ENCODE data around the gene CACNA1E. TPM values are rescaled to one million over a fixed set of nuclear protein-coding genes. Genes with fewer than 3 reads are reported as not detected.

The CACNA1E gene
- total and polyA plus RNA-seq, 10 donors, result 0.02 to 6.1 (median 1.2) TPM

- H3K27me3 ChIP-seq (replicated peaks in 1 of 7), result peaks cover 0 to 12% (median 0%) of the 10 kb centered on the region in 7 donors
- H3K36me3 ChIP-seq, result no peaks in the 10 kb centered on the region
- no peaks in the 10 kb centered on the region for H3K9me3 ChIP-seq
- DNase-seq, result no peak
- 47 to 72% (median 52%) methylated on average over 1 of the region's 1 CpG for WGBS, 5 donors
- no peaks in the 10 kb centered on the region for H3K4me1 ChIP-seq
- H3K27ac ChIP-seq, result no peak overlapping the region
- TF ChIP-seq POLR2A (IDR thresholded peaks at IDR 0.05), result no peak
- TF ChIP-seq POLR2AphosphoS5 (IDR thresholded peaks at IDR 0.05), result no peak
- TF ChIP-seq, protein P1, sequence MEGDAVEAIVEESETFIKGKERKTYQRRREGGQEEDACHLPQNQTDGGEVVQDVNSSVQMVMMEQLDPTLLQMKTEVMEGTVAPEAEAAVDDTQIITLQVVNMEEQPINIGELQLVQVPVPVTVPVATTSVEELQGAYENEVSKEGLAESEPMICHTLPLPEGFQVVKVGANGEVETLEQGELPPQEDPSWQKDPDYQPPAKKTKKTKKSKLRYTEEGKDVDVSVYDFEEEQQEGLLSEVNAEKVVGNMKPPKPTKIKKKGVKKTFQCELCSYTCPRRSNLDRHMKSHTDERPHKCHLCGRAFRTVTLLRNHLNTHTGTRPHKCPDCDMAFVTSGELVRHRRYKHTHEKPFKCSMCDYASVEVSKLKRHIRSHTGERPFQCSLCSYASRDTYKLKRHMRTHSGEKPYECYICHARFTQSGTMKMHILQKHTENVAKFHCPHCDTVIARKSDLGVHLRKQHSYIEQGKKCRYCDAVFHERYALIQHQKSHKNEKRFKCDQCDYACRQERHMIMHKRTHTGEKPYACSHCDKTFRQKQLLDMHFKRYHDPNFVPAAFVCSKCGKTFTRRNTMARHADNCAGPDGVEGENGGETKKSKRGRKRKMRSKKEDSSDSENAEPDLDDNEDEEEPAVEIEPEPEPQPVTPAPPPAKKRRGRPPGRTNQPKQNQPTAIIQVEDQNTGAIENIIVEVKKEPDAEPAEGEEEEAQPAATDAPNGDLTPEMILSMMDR (IDR thresholded peaks at IDR 0.05 in 8 of 11, conservative IDR thresholded peaks at IDR 0.05 in 3 of 11), result no peak
- H3K4me3 ChIP-seq, result no peak overlapping the region
- intact Hi-C loops (cut with DNase I; ENCODE audit: low total_unique reads), result no loop called here
These were observed 294.5 kb downstream of the CACNA1E start for GRCh38 chr1:181777812-181778211.

- Histone ChIP-seq H3K4me1 (no peaks in the 10 kb centered on the region), H3K9me3 (no peaks in the 10 kb centered on the region), H3K36me3 (no peaks in the 10 kb centered on the region), H3K27me3 (replicated peaks in 1 of 7) (peaks cover 0 to 12% (median 0%) of the 10 kb centered on the region in 7 donors), H3K4me3 (no peak overlapping the region), H3K27ac (no peak overlapping the region)
- no peak for DNase-seq
- TF ChIP-seq, protein P1 (IDR thresholded peaks at IDR 0.05 in 8 of 11, conservative IDR thresholded peaks at IDR 0.05 in 3 of 11), result no peak
- no peak for TF ChIP-seq POLR2AphosphoS5 (IDR thresholded peaks at IDR 0.05)
- no peak for TF ChIP-seq POLR2A (IDR thresholded peaks at IDR 0.05)
- intact Hi-C loops (cut with DNase I; ENCODE audit: low total_unique reads), result no loop called here
- 60 to 76% (median 68%) methylated on average over 4 of the region's 4 CpGs for WGBS, 5 donors
These were observed 295.4 kb downstream of the CACNA1E start for GRCh38 chr1:181778640-181779260.

DNA sequence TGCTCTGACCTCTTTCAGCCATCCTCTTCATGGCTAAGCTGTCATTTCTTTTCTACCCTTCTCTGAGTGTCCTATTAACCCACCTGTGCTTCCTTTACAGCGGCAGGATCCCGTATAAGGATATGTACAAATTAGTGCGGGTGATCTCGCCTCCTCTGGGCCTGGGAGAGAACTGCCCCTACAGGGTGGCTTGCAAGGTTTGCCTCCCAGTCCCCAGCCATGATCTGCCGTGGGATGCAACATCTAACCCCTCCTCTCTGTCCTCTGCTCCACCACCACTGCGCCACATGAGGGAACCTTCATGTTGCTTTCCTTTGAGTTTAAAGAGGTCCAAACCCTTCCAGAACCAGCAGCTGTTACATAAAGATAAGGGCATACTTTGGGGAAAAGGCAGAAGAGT, 296.0 kb downstream of the CACNA1E start:
- H3K4me3 ChIP-seq, result no peak overlapping the region
- DNase-seq, result no peak
- H3K9me3 ChIP-seq, result no peaks in the 10 kb centered on the region
- TF ChIP-seq POLR2A (IDR thresholded peaks at IDR 0.05) (no peak), POLR2AphosphoS5 (IDR thresholded peaks at IDR 0.05) (no peak)
- TF ChIP-seq, protein P1 (IDR thresholded peaks at IDR 0.05 in 8 of 11, conservative IDR thresholded peaks at IDR 0.05 in 3 of 11), result no peak
- peaks cover 0 to 12% (median 0%) of the 10 kb centered on the region in 7 donors for H3K27me3 ChIP-seq (replicated peaks in 1 of 7)
- H3K4me1 ChIP-seq, result no peaks in the 10 kb centered on the region
- no peaks in the 10 kb centered on the region for H3K36me3 ChIP-seq
- WGBS, 5 donors, result 69 to 88% (median 80%) methylated on average over 6 of the region's 6 CpGs
- H3K27ac ChIP-seq, result no peak overlapping the region
- intact Hi-C loops (cut with DNase I; ENCODE audit: low total_unique reads), result no loop called here

DNA sequence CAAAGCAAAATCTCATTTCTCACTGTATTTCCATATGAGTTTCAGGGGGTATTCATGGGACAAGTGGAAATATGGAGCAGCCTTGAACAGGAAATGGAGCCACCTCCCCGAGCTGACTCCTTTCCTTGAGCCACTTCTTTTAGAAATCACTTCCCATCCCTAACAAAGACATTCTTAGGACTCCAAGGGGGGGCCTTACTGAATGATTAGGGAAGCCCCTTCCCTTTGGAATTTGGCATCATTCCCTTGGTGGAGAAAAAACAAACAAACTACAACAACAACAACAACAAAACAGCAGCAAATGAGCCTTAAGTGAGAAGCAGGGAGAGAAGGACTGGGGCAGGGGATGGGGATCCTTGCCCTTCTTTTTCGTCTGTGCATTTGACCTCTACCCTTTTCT, 299.9 kb downstream of the CACNA1E start:
- Histone ChIP-seq H3K4me1 (no peaks in the 10 kb centered on the region), H3K36me3 (no peaks in the 10 kb centered on the region), H3K9me3 (no peaks in the 10 kb centered on the region), H3K4me3 (no peak overlapping the region), H3K27me3 (replicated peaks in 1 of 7) (peaks cover 0 to 16% (median 0%) of the 10 kb centered on the region in 7 donors), H3K27ac (no peak overlapping the region)
- 27 to 55% (median 38%) methylated on average over 2 of the region's 2 CpGs for WGBS, 5 donors
- TF ChIP-seq POLR2A (IDR thresholded peaks at IDR 0.05), result no peak
- TF ChIP-seq, protein P1 (IDR thresholded peaks at IDR 0.05 in 8 of 11, conservative IDR thresholded peaks at IDR 0.05 in 3 of 11), result no peak
- no peak for TF ChIP-seq POLR2AphosphoS5 (IDR thresholded peaks at IDR 0.05)
- intact Hi-C loops (cut with DNase I; ENCODE audit: low total_unique reads), result no loop called here
- DNase-seq, result no peak

Measured in spleen (tissue), 11 donors.